ENCODE data around the gene PARM1.

DNA sequence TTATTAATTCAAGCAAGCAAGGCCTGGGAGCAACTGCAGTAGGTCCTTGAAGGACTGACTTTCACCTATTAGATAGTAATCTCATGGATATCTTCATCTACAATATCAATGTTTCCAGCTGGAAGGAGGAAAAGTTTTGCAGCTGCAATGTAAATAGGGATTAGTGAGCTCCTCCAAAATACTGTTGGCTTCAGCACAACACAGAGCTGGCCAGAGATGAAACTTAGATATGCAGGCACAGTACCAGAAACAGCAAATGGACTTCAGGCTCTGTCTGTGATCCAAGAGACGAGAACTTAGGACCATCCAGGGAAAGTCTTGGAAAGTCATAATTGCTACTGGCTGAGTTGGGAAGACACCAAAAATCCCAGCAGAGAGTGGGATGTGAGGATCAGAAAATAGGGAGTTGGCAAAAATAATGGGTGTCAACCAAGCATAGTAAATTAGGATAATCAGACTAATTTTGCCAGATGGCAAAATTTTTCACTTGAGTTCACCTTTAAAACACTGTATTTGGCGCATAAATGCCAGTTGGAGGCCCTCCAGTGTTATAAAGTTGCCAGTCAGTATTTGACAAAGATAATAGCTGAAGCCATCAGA is 57.5 kb downstream of the PARM1 start:
- TF ChIP-seq, protein P1, sequence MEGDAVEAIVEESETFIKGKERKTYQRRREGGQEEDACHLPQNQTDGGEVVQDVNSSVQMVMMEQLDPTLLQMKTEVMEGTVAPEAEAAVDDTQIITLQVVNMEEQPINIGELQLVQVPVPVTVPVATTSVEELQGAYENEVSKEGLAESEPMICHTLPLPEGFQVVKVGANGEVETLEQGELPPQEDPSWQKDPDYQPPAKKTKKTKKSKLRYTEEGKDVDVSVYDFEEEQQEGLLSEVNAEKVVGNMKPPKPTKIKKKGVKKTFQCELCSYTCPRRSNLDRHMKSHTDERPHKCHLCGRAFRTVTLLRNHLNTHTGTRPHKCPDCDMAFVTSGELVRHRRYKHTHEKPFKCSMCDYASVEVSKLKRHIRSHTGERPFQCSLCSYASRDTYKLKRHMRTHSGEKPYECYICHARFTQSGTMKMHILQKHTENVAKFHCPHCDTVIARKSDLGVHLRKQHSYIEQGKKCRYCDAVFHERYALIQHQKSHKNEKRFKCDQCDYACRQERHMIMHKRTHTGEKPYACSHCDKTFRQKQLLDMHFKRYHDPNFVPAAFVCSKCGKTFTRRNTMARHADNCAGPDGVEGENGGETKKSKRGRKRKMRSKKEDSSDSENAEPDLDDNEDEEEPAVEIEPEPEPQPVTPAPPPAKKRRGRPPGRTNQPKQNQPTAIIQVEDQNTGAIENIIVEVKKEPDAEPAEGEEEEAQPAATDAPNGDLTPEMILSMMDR (conservative IDR thresholded peaks at IDR 0.05 in 1 of 2, IDR thresholded peaks at IDR 0.05 in 1 of 2; ENCODE audit: extremely low read depth in 1 of 2, insufficient read depth in 1 of 2, low read depth in 1 of 2, low read length in 2 of 2) = no peak
- no peak for TF ChIP-seq EZH2 (IDR thresholded peaks at IDR 0.05; ENCODE audit: borderline replicate concordance, low read length)
